Endothelial cell of umbilical vein (primary cell): ENCODE data around the gene HECA. TPM values are rescaled to one million over a fixed set of nuclear protein-coding genes. Genes with fewer than 3 reads are reported as not detected.

ENCODE experiments used
- BruUV-seq: library from RNA; stranded (reverse); fragments of 400-500 nt; replicated peaks from 2 replicates; lab custom pipeline; 2021; lab: Mats Ljungman, UMichigan
- CTCF ChIA-PET: fragments of 300-600, 350-600 bp; sonication (Branson Sonifier 250); formaldehyde crosslinking; loops from one replicate; lab custom pipeline; 2021; ENCODE audit warnings: antibody characterized with exemption, inconsistent platforms; lab: Charles Lee
- POLR2A ChIA-PET: fragments of 300-600, 350-600 bp; sonication (Branson Sonifier 250); formaldehyde crosslinking; loops from one replicate; lab custom pipeline; 2021; ENCODE audit warnings: antibody characterized with exemption, inconsistent platforms; lab: Charles Lee
- DNase-seq: peaks from one replicate; pipeline ENCODE4 v3.0.0-alpha.2; 2011; ENCODE audit warnings: low read depth, low spot score
- FAIRE-seq: peaks from 2 replicates; lab custom pipeline; 2011; peaks lifted over from hg19 to GRCh38; lab: Jason Lieb, UNC
- H2AFZ ChIP-seq: 2 replicates; pipeline ENCODE4 v1.6.0; 2012; ENCODE audit warnings: low read depth, low read length, control low read depth, inconsistent platforms
- H3K27ac ChIP-seq: 2 replicates; pipeline ENCODE4 v1.5.1; 2011; ENCODE audit warnings: low read depth, mild to moderate bottlenecking, control low read depth, low read length, moderate library complexity; ENCODE audit not compliant: insufficient read depth
- H3K27me3 ChIP-seq, 2 experiments: 2 replicates each; pipeline versions ENCODE4 v1.6.0 to v1.6.1; 2011; ENCODE audit warnings: low read length in 2 of 2, mixed read lengths in 1 of 2; ENCODE audit not compliant: control insufficient read depth in 2 of 2, insufficient read depth in 2 of 2
- H3K36me3 ChIP-seq, 2 experiments: 2 replicates in 1 of 2; 3 replicates in 1 of 2; pipeline ENCODE4 v1.5.1; 2011; ENCODE audit warnings: low read length in 2 of 2, mild to moderate bottlenecking in 1 of 2, moderate library complexity in 1 of 2; ENCODE audit not compliant: control insufficient read depth in 2 of 2, insufficient read depth in 2 of 2; ENCODE audit errors: extremely low read depth in 1 of 2
- H3K4me1 ChIP-seq: 3 replicates; pipeline ENCODE4 v1.5.1; 2011; ENCODE audit warnings: mild to moderate bottlenecking, low read length; ENCODE audit not compliant: control insufficient read depth, insufficient read depth; ENCODE audit errors: extremely low read depth
- H3K4me2 ChIP-seq: 2 replicates; pipeline ENCODE4 v1.6.1; 2011; ENCODE audit warnings: low read length, control low read depth, mixed read lengths; ENCODE audit not compliant: insufficient read depth
- H3K4me3 ChIP-seq, 3 experiments: fragments of 200-600 bp in 1 of 3; sonication (generic), shearing (Covaris generic) in 1 of 3; replicated peaks in 1 of 3; 2 replicates each; pipeline ENCODE4 v1.5.1; 2011 to 2016; ENCODE audit warnings: control low read depth in 3 of 3, low read length in 3 of 3, mild to moderate bottlenecking in 2 of 3, inconsistent platforms in 1 of 3, low read depth in 1 of 3, moderate library complexity in 1 of 3; ENCODE audit not compliant: insufficient read depth in 1 of 3
- H3K79me2 ChIP-seq: 2 replicates; pipeline ENCODE4 v1.6.0; 2012; ENCODE audit warnings: low read length, inconsistent platforms; ENCODE audit not compliant: control insufficient read depth, insufficient read depth
- H3K9ac ChIP-seq: replicated peaks from 2 replicates; pipeline ENCODE3; 2011; ENCODE audit warnings: low read length, control low read depth; ENCODE audit not compliant: insufficient read depth; ENCODE audit errors: extremely low read depth
- H3K9me1 ChIP-seq: replicated peaks from 3 replicates; pipeline ENCODE4 v1.6.0; 2011; ENCODE audit warnings: mild to moderate bottlenecking, low read length; ENCODE audit not compliant: control insufficient read depth, insufficient read depth; ENCODE audit errors: extremely low read depth
- H3K9me3 ChIP-seq: replicated peaks from 2 replicates; pipeline ENCODE4 v1.5.1; 2012; ENCODE audit warnings: low read length, inconsistent platforms; ENCODE audit not compliant: control insufficient read depth, insufficient read depth
- H4K20me1 ChIP-seq: replicated peaks from 2 replicates; pipeline ENCODE3; 2011; ENCODE audit warnings: mild to moderate bottlenecking, low read length; ENCODE audit not compliant: control insufficient read depth, insufficient read depth; ENCODE audit errors: extremely low read depth
- CTCF ChIP-seq, 2 donors: IDR thresholded peaks; 1 replicate in 1 of 2; 2 replicates in 1 of 2; pipeline ENCODE4 v1.5.1; 2011; ENCODE audit warnings: low read length in 2 of 2, mild to moderate bottlenecking in 2 of 2, moderate library complexity in 2 of 2, control low read depth in 1 of 2, inconsistent platforms in 1 of 2, low read depth in 1 of 2; ENCODE audit not compliant: insufficient read depth in 1 of 2; ENCODE audit errors: extremely low read depth in 1 of 2
- EZH2 ChIP-seq: IDR thresholded peaks from 2 replicates; pipeline ENCODE4 v1.6.1; 2012; ENCODE audit warnings: borderline replicate concordance, low read depth, mild to moderate bottlenecking, moderate library complexity, low read length, inconsistent platforms; ENCODE audit not compliant: severe bottlenecking
- FOS ChIP-seq: IDR thresholded peaks from 2 replicates; pipeline ENCODE4 v1.6.1; 2011; ENCODE audit warnings: mild to moderate bottlenecking, low read length, moderate library complexity, borderline replicate concordance; ENCODE audit not compliant: insufficient read depth
- GATA2 ChIP-seq: IDR thresholded peaks from 2 replicates; pipeline ENCODE4 v1.7.0; 2011; ENCODE audit warnings: low read depth, mild to moderate bottlenecking, moderate library complexity, mixed read lengths, low read length; ENCODE audit not compliant: insufficient read length, insufficient read depth
- JUN ChIP-seq: IDR thresholded peaks from 2 replicates; pipeline ENCODE4 v1.6.1; 2011; ENCODE audit warnings: borderline replicate concordance, low read depth; ENCODE audit not compliant: insufficient read length, insufficient read depth
- MAX ChIP-seq: IDR thresholded peaks from 2 replicates; pipeline ENCODE4 v1.6.1; 2011; ENCODE audit not compliant: insufficient read depth, insufficient read length
- MYC ChIP-seq: IDR thresholded peaks from one replicate; pipeline ENCODE4 v1.6.1; 2011; ENCODE audit warnings: mild to moderate bottlenecking, low read depth, low read length
- POLR2A ChIP-seq: IDR thresholded peaks from 2 replicates; pipeline ENCODE4 v1.6.1; 2012; ENCODE audit warnings: low read depth, mild to moderate bottlenecking, control low read depth, low read length
- POLR2AphosphoS5 ChIP-seq: IDR thresholded peaks from 2 replicates; pipeline ENCODE4 v1.6.1; 2012; ENCODE audit warnings: low read depth, mild to moderate bottlenecking, control low read depth, low read length, moderate library complexity; ENCODE audit not compliant: insufficient read depth
- dilution Hi-C: fragments of 300-500 bp; cut with MboI; formaldehyde crosslinking; loops from one replicate; pipeline ENCODE4 v1.15.0; 2019; ENCODE audit warnings: low sequenced_read_pairs; ENCODE audit not compliant: extremely low pct_ligation_motif_present
- intact Hi-C: fragments of 100-400 bp; cut with micrococcal nuclease; formaldehyde crosslinking; loops from one replicate; pipeline ENCODE4 v1.10.0; 2022
- polyA plus RNA-seq, 4 experiments: library from polyadenylated mRNA; depleted of rRNA in 3 of 4; stranded (reverse) in 3 of 4; unstranded in 1 of 4; fragments of >200 nt; gene quantifications; 2 replicates each; pipeline versions ENCODE4 v1.2.1 to v1.2.3, GENCODE V29; 2011 to 2012; ENCODE audit warnings: missing spikeins in 1 of 4
- total RNA-seq: library from RNA; stranded (reverse); gene quantifications from 2 replicates; pipeline ENCODE4 v1.2.3, GENCODE V29; 2021

The HECA gene
- total and polyA plus RNA-seq, 2 donors (not counting 3 experiments of a cell fraction or from before 2014, with no cell fraction given): 5.8 to 16.7 TPM

DNA sequence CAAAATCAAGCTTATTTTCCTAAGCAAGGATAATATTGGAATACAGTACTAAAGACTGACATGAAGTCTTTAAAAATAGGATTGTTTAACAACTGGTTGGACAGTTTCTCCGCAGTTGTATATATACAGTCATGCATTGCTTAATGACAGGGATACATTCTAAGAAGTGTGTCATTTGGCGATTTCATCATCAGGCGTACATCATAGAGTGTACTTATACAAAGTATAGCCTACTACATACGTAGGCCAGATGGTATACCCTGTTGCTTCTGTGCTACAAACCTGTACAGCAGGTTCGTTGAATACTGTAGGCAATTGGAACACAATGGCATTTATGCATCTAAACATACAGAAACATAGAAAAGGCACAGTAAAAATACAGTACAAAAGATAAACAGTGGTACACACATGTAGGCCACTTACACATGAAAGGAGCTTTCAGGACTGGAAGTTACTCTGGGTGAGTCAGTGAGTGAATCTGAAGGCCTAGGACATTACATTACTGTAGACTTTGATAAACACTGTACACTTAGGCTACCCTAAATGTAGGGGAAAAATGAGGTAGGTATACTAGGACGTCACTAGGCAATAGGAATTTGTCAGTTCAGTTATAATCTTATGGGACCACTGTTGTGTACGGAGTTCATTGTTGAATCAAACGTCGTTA lies 20.1 kb downstream of the HECA start:
- H3K9me1 ChIP-seq: no peaks in the 10 kb centered on the region
- no peak overlapping the region for H3K4me2 ChIP-seq
- peaks cover 21% of the 10 kb centered on the region for H3K79me2 ChIP-seq
- H3K27me3 ChIP-seq: no peaks in the 10 kb centered on the region
- TF ChIP-seq GATA2 (no peak), MAX (no peak), CTCF (IDR thresholded peaks at IDR 0.05; ENCODE audit: extremely low read depth in 1 of 2, insufficient read depth in 1 of 2, low read depth in 1 of 2, low read length in 2 of 2) (no peak)
- H3K4me1 ChIP-seq: no peaks in the 10 kb centered on the region
- H3K36me3 ChIP-seq: no peaks in the 10 kb centered on the region
- DNase-seq (no peak), FAIRE-seq (no peak)
- H2AFZ ChIP-seq: no peak overlapping the region
- H3K9me3 ChIP-seq: no peaks in the 10 kb centered on the region
- POLR2A ChIA-PET: no interaction called here
- no peak overlapping the region for H3K27ac ChIP-seq
- H3K9ac ChIP-seq: no peak overlapping the region
- H3K4me3 ChIP-seq: no peak overlapping the region
- dilution Hi-C loops (no loop called here), intact Hi-C loops (no loop called here)
- BruUV-seq: no TSS peak
- CTCF ChIA-PET: interaction anchor here (0.9 kb wide), 1 partner anchor 11 kb away, joined by 4 read pairs; no protein-coding TSS in a partner anchor
- H4K20me1 ChIP-seq: no peaks in the 10 kb centered on the region

DNA sequence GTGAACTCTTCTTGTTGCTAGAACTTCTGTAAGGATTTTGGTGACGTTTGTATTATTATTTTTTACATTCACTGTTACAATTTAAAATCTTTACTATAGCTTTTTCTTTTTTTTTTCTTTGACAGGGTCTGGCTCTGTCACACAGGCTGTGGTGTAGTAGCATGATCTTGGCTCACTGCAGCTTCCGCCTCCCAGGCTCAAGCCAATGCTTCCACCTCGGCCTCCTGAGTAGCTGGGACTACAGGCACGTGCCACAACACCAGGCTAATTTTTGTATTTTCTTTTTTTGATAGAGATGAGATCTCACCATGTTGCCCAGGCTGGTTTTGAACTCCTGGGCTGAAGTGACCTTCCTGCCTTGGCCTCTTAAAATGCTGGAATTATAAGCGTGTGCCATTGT lies 21.2 kb downstream of the HECA start:
- TF ChIP-seq CTCF (IDR thresholded peaks at IDR 0.05; ENCODE audit: extremely low read depth in 1 of 2, insufficient read depth in 1 of 2, low read depth in 1 of 2, low read length in 2 of 2) (no peak), JUN (no peak), POLR2A (no peak), POLR2AphosphoS5 (no peak), GATA2 (no peak), MYC (no peak), MAX (no peak), EZH2 (no peak), FOS (no peak)
- CTCF ChIA-PET: interaction anchor here (0.9 kb wide), 2 partner anchors 9 to 13 kb away, joined by 3 to 4 read pairs; no protein-coding TSS in a partner anchor
- dilution Hi-C loops (no loop called here), intact Hi-C loops (no loop called here)
- no peak for FAIRE-seq
- Histone ChIP-seq H3K4me2 (no peak overlapping the region), H3K9me3 (no peaks in the 10 kb centered on the region), H3K36me3 (no peaks in the 10 kb centered on the region), H3K27ac (no peak overlapping the region), H2AFZ (no peak overlapping the region), H3K79me2 (peaks cover 20% of the 10 kb centered on the region), H3K9ac (no peak overlapping the region), H3K4me1 (no peaks in the 10 kb centered on the region), H3K27me3 (no peaks in the 10 kb centered on the region), H4K20me1 (no peaks in the 10 kb centered on the region), H3K9me1 (no peaks in the 10 kb centered on the region), H3K4me3 (no peak overlapping the region)
- POLR2A ChIA-PET: no interaction called here
- no peak for DNase-seq
- no TSS peak for BruUV-seq
